ENCODE results near the gene PROB1. TPM values are rescaled to one million over a fixed set of nuclear protein-coding genes. Genes with fewer than 3 reads are reported as not detected.
A peak's percentile ranks its signal among the peaks of the same experiment; 100 is the strongest.

Gene PROB1
- total RNA-seq, 1 experiment from 2014 or later, result 3.4 TPM

DNA sequence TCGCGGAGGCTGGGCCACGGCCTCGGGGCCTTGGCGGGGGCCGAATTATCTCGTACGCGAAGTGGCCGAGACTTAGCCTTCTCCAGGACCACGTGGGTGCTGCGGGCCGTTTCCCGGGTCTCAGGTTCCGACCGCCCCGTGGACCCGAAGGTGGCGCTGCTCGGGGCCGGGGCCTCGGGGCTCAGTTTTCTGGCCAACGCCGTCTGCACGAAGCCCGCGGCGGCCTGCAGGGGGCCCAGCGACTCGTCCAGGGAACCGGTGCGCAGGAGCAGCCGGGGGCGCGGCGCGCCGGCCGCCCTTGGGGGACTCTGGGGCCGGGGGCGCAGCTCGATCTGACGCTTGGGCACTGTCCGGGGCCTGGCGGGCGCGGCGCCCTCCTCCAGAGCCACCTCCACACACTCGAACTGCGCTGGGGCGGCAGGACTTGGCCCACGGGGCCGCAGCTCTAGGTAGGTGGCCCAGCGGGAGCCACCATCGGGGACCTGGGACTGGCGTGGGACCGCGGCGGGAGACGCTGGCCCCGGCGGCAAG is 716 bp downstream of the PROB1 start:
- no peak overlapping the region for H2AFZ ChIP-seq (ENCODE audit: low read length)
- Mint-ChIP-seq H3K9me3 (no peaks in the 10 kb centered on the region), H3K4me1 (peaks cover 19 to 41% of the 10 kb centered on the region in 2 experiments), H3K4me3 (peak overlapping the region; percentile 79 to 88), H3K27me3 (ENCODE audit: low read depth) (peaks cover 31% of the 10 kb centered on the region), H3K27ac (no peak overlapping the region), H3K36me3 (ENCODE audit: insufficient read depth in 1 of 3, low read depth in 3 of 3) (peaks cover under 1 to 8% (median 1%) of the 10 kb centered on the region in 3 experiments)
- H3K18ac ChIP-seq (ENCODE audit: insufficient read length, low read depth, low read length), result no peak overlapping the region
- no peak overlapping the region for H4K8ac ChIP-seq (replicated peaks; ENCODE audit: insufficient read length, low read depth, low read length)
- H2BK20ac ChIP-seq (ENCODE audit: low read depth, low read length, poor library complexity, severe bottlenecking), result no peak overlapping the region
- H3K79me1 ChIP-seq (ENCODE audit: insufficient read depth, low read depth, low read length, poor library complexity, severe bottlenecking), result no peaks in the 10 kb centered on the region
- H3K23ac ChIP-seq (ENCODE audit: insufficient read length, low read depth, low read length), result no peak overlapping the region
- H3K79me2 ChIP-seq (ENCODE audit: insufficient read depth, low read length), result no peaks in the 10 kb centered on the region
- no peak overlapping the region for H4K5ac ChIP-seq (ENCODE audit: insufficient read length, low read depth, low read length)
- no peaks in the 10 kb centered on the region for H3K9me3 ChIP-seq (ENCODE audit: control insufficient read depth, low read depth, low read length)
- WGBS (ENCODE audit: extremely low coverage, insufficient read length, low lambda C conversion rate), result no CpG with 5 or more reads among the region's 62 CpGs
- H2BK12ac ChIP-seq (ENCODE audit: insufficient read length, low read depth, low read length), result no peak overlapping the region
- no peak overlapping the region for H2BK5ac ChIP-seq (ENCODE audit: insufficient read length, low read length)
- H4K91ac ChIP-seq (ENCODE audit: insufficient read length, low read depth, low read length), result no peak overlapping the region
- no peak overlapping the region for H2BK120ac ChIP-seq (ENCODE audit: low read depth, low read length, poor library complexity, severe bottlenecking)
- peaks cover 22% of the 10 kb centered on the region for H3K23me2 ChIP-seq (ENCODE audit: insufficient read length, low read depth, low read length, poor library complexity, severe bottlenecking)
- peaks cover 8% of the 10 kb centered on the region for H3K27me3 ChIP-seq (ENCODE audit: insufficient read depth, low read length)
- H3K4me1 ChIP-seq (ENCODE audit: insufficient read depth, low read length), result peaks cover 4% of the 10 kb centered on the region; the same call in 1 of the 2 replicates
- H2AK5ac ChIP-seq (ENCODE audit: insufficient read length, low read length), result no peak overlapping the region
- no peak overlapping the region for H3T11ph ChIP-seq (ENCODE audit: low read length)
- peaks cover 2% of the 10 kb centered on the region for H4K20me1 ChIP-seq (ENCODE audit: control insufficient read depth, insufficient read depth, insufficient read length)
- H2BK15ac ChIP-seq (ENCODE audit: low read depth, low read length), result no peak overlapping the region
- no peak overlapping the region; the same call in 1 of the 2 replicates for H3K14ac ChIP-seq (ENCODE audit: insufficient read depth, low read length)
- H3K4ac ChIP-seq (ENCODE audit: low read depth, low read length), result no peak overlapping the region
- TF ChIP-seq, protein P1, sequence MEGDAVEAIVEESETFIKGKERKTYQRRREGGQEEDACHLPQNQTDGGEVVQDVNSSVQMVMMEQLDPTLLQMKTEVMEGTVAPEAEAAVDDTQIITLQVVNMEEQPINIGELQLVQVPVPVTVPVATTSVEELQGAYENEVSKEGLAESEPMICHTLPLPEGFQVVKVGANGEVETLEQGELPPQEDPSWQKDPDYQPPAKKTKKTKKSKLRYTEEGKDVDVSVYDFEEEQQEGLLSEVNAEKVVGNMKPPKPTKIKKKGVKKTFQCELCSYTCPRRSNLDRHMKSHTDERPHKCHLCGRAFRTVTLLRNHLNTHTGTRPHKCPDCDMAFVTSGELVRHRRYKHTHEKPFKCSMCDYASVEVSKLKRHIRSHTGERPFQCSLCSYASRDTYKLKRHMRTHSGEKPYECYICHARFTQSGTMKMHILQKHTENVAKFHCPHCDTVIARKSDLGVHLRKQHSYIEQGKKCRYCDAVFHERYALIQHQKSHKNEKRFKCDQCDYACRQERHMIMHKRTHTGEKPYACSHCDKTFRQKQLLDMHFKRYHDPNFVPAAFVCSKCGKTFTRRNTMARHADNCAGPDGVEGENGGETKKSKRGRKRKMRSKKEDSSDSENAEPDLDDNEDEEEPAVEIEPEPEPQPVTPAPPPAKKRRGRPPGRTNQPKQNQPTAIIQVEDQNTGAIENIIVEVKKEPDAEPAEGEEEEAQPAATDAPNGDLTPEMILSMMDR (conservative IDR thresholded peaks at IDR 0.05), result peak; percentile 72
- DNase-seq, result peak; percentile 61
- H3K27ac ChIP-seq (ENCODE audit: insufficient read length, low read depth, low read length), result no peak overlapping the region
- H3K4me2 ChIP-seq (ENCODE audit: insufficient read depth, insufficient read length, low read length), result peak overlapping the region; percentile 85
- no peak overlapping the region for H3K9ac ChIP-seq (ENCODE audit: extremely low read depth, insufficient read length, low read length)
- H3K56ac ChIP-seq (ENCODE audit: insufficient read length, low read depth, low read length), result no peak overlapping the region
